ENCODE results near the gene ZIM2.

GRCh38 chr19:56836059-56836458, 4.5 kb downstream of the ZIM2 start:
- no peak for TF ChIP-seq CTCF (conservative IDR thresholded peaks at IDR 0.05; ENCODE audit: low read depth, low read length)
- TF ChIP-seq BHLHE40 (IDR thresholded peaks at IDR 0.05; ENCODE audit: low read depth, low read length): no peak
- no peak for TF ChIP-seq MXI1 (IDR thresholded peaks at IDR 0.05; ENCODE audit: borderline replicate concordance, low read depth, low read length)
- TF ChIP-seq POLR2A (IDR thresholded peaks at IDR 0.05; ENCODE audit: low read depth, low read length): no peak
- TF ChIP-seq RFX5 (IDR thresholded peaks at IDR 0.05; ENCODE audit: low read depth, low read length): no peak
- TF ChIP-seq RAD21 (IDR thresholded peaks at IDR 0.05; ENCODE audit: low read length): no peak
- no peak for TF ChIP-seq CEBPB (IDR thresholded peaks at IDR 0.05; ENCODE audit: low read depth, low read length)
- TF ChIP-seq USF2 (IDR thresholded peaks at IDR 0.05; ENCODE audit: low read depth, low read length): no peak
- TF ChIP-seq MAFK (IDR thresholded peaks at IDR 0.05; ENCODE audit: low read depth, low read length): no peak
- no peak for TF ChIP-seq CHD1 (IDR thresholded peaks at IDR 0.05; ENCODE audit: low read depth, low read length)
- no peak for TF ChIP-seq RCOR1 (IDR thresholded peaks at IDR 0.05; ENCODE audit: insufficient replicate concordance, low read length)
- no peak for TF ChIP-seq SMC3 (IDR thresholded peaks at IDR 0.05; ENCODE audit: low read depth, low read length)
- TF ChIP-seq MAZ (IDR thresholded peaks at IDR 0.05; ENCODE audit: borderline replicate concordance, low read depth, low read length): no peak
- TF ChIP-seq ELK1 (IDR thresholded peaks at IDR 0.05; ENCODE audit: borderline replicate concordance, low read depth, low read length): no peak

All from IMR-90 (cell line).